GM23338 (cell line): Measurements from ENCODE around the gene OR4P4. TPM values are rescaled to one million over a fixed set of nuclear protein-coding genes. Genes with fewer than 3 reads are reported as not detected.

Experiments
- ATAC-seq: fragments of 200-7000 bp; cut with Tn5 transposase; 3 replicates; pipeline ENCODE4 v1.9.1; 2020
- DNase-seq: peaks from one replicate; pipeline ENCODE4 v3.0.0-alpha.2; 2015; ENCODE audit warnings: low spot score
- H2AFZ ChIP-seq: fragments of 200-600 bp; sonication (generic); 2 replicates; pipeline ENCODE4 v1.8.0; 2016; ENCODE audit warnings: antibody characterized with exemption, mild to moderate bottlenecking, moderate library complexity
- H3F3A ChIP-seq: fragments of 200-600 bp; sonication (generic); replicated peaks from 2 replicates; pipeline ENCODE4 v1.8.0; 2017; ENCODE audit warnings: antibody characterized with exemption, mixed run types, low read depth
- H3K27ac ChIP-seq: fragments of 200-600 bp; sonication (generic); 2 replicates; pipeline ENCODE4 v1.6.1; 2016; ENCODE audit warnings: low read depth
- H3K27me3 ChIP-seq: fragments of 200-600 bp; sonication (generic); 2 replicates; pipeline ENCODE4 v1.8.0; 2016; ENCODE audit warnings: mild to moderate bottlenecking, mixed run types, moderate library complexity; ENCODE audit not compliant: insufficient read depth
- H3K36me3 ChIP-seq: fragments of 200-600 bp; sonication (generic); 2 replicates; pipeline ENCODE4 v1.8.0; 2016; ENCODE audit warnings: mild to moderate bottlenecking; ENCODE audit not compliant: insufficient read depth
- H3K4me1 ChIP-seq: fragments of 200-600 bp; sonication (generic); 2 replicates; pipeline ENCODE4 v1.8.0; 2016; ENCODE audit warnings: mild to moderate bottlenecking, moderate library complexity; ENCODE audit not compliant: insufficient read depth
- H3K4me2 ChIP-seq: fragments of 200-600 bp; sonication (generic); 2 replicates; pipeline ENCODE4 v1.7.1; 2017; ENCODE audit warnings: mixed run types
- H3K4me3 ChIP-seq: fragments of 200-600 bp; sonication (generic); 2 replicates; pipeline ENCODE4 v1.6.1; 2016; ENCODE audit warnings: mixed run types
- H3K79me2 ChIP-seq: fragments of 200-600 bp; sonication (generic); replicated peaks from 2 replicates; pipeline ENCODE4 v1.8.0; 2017; ENCODE audit warnings: mild to moderate bottlenecking; ENCODE audit not compliant: insufficient read depth
- H3K9me2 ChIP-seq: fragments of 200-600 bp; sonication (generic); 2 replicates; pipeline ENCODE4 v1.8.0; 2017; ENCODE audit not compliant: insufficient read depth
- H4K20me1 ChIP-seq: fragments of 200-600 bp; sonication (generic); replicated peaks from 2 replicates; pipeline ENCODE4 v1.8.0; 2017; ENCODE audit warnings: mild to moderate bottlenecking; ENCODE audit not compliant: insufficient read depth
- H3K27ac Mint-ChIP-seq: 2 replicates; pipeline ENCODE4 v1.8.0; 2020; ENCODE audit warnings: inconsistent platforms, mild to moderate bottlenecking, moderate library complexity, mixed read lengths
- H3K27me3 Mint-ChIP-seq: 3 replicates; pipeline ENCODE4 v1.8.0; 2022; ENCODE audit warnings: low read depth, mild to moderate bottlenecking, moderate library complexity, mixed read lengths, inconsistent platforms; ENCODE audit not compliant: insufficient read depth, poor library complexity
- H3K36me3 Mint-ChIP-seq: 3 replicates; pipeline ENCODE4 v1.8.0; 2021; ENCODE audit warnings: low read depth, mild to moderate bottlenecking, inconsistent platforms, moderate library complexity, mixed read lengths
- H3K4me1 Mint-ChIP-seq: 3 replicates; pipeline ENCODE4 v1.8.0; 2020; ENCODE audit warnings: mild to moderate bottlenecking, inconsistent platforms, mixed read lengths
- H3K4me3 Mint-ChIP-seq: 3 replicates; pipeline ENCODE4 v1.8.0; 2021; ENCODE audit warnings: moderate library complexity, mild to moderate bottlenecking, inconsistent platforms, mixed read lengths
- H3K9me3 Mint-ChIP-seq: 3 replicates; pipeline ENCODE4 v1.8.0; 2020; ENCODE audit warnings: moderate library complexity, mild to moderate bottlenecking, inconsistent platforms, mixed read lengths
- CREB1 ChIP-seq: fragments of 250-450 bp; sonication (Bioruptor Pico); IDR thresholded peaks from 2 replicates; pipeline ENCODE4 v1.5.0; 2020; ENCODE audit warnings: low read depth, mild to moderate bottlenecking, moderate library complexity
- CTCF ChIP-seq, 2 experiments: fragments of 200-600 bp in 1 of 2; sonication (generic) in 1 of 2; conservative IDR thresholded peaks; 2 replicates each; pipeline versions ENCODE4 v1.5.1 to v1.6.1; 2016 to 2017; ENCODE audit warnings: antibody characterized with exemption in 2 of 2, low read depth in 2 of 2, mild to moderate bottlenecking in 2 of 2, moderate library complexity in 1 of 2
- ETS1 ChIP-seq: IDR thresholded peaks from 2 replicates; pipeline ENCODE4 v1.6.1; 2016; ENCODE audit warnings: antibody characterized with exemption
- EZH2 ChIP-seq: fragments of 200-600 bp; sonication (generic); IDR thresholded peaks from one replicate; pipeline ENCODE4 v1.8.0; 2017; ENCODE audit warnings: antibody characterized with exemption, mild to moderate bottlenecking, low read depth; ENCODE audit not compliant: unreplicated experiment
- EZH2phosphoT487 ChIP-seq: fragments of 200-600 bp; sonication (generic); IDR thresholded peaks from one replicate; pipeline ENCODE4 v1.8.1; 2018; ENCODE audit warnings: antibody characterized with exemption; ENCODE audit not compliant: unreplicated experiment
- JUNB ChIP-seq: IDR thresholded peaks from one replicate; pipeline ENCODE4 v1.6.1; 2016; ENCODE audit warnings: antibody characterized with exemption; ENCODE audit not compliant: unreplicated experiment
- NANOG ChIP-seq: IDR thresholded peaks from 2 replicates; pipeline ENCODE4 v1.6.1; 2016; ENCODE audit warnings: antibody characterized with exemption, borderline replicate concordance
- POLR2AphosphoS5 ChIP-seq: IDR thresholded peaks from 2 replicates; pipeline ENCODE4 v1.6.1; 2016; ENCODE audit warnings: antibody characterized with exemption, low read depth
- STAT1 ChIP-seq: IDR thresholded peaks from one replicate; pipeline ENCODE4 v1.6.1; 2016; ENCODE audit warnings: antibody characterized with exemption; ENCODE audit not compliant: unreplicated experiment
- ZNF114 ChIP-seq: fragments of 250-450 bp; sonication (Bioruptor Pico); IDR thresholded peaks from 2 replicates; pipeline ENCODE4 v1.5.0; 2020; ENCODE audit warnings: mild to moderate bottlenecking, moderate library complexity
- ZNF331 ChIP-seq: fragments of 250-450 bp; sonication (Bioruptor Pico); IDR thresholded peaks from 2 replicates; pipeline ENCODE4 v1.5.0; 2020; ENCODE audit warnings: low read depth, mild to moderate bottlenecking, moderate library complexity
- ZNF462 ChIP-seq: fragments of 250-450 bp; sonication (Bioruptor Pico); IDR thresholded peaks from 2 replicates; pipeline ENCODE4 v1.5.0; 2020; ENCODE audit warnings: mild to moderate bottlenecking, moderate library complexity
- polyA plus RNA-seq: library from polyadenylated mRNA; unstranded; fragments of >200 nt; fragmentation: Nextera tagmentation; extraction: Ambion mirVana; gene quantifications from 2 replicates; pipeline ENCODE4 v1.2.1, GENCODE V29; 2016
- total RNA-seq: library from RNA; depleted of rRNA; stranded (reverse); fragments of >200 nt; shearing (Covaris generic); gene quantifications from 2 replicates; pipeline ENCODE4 v1.2.3, GENCODE V29; 2014
- TF ChIP-seq, protein P1 (sequence below): IDR thresholded peaks from one replicate; pipeline ENCODE4 v1.6.1; 2018; ENCODE audit warnings: antibody characterized with exemption; ENCODE audit not compliant: unreplicated experiment

Gene OR4P4
- total and polyA plus RNA-seq, 2 experiments from 2014 or later: not detected

DNA sequence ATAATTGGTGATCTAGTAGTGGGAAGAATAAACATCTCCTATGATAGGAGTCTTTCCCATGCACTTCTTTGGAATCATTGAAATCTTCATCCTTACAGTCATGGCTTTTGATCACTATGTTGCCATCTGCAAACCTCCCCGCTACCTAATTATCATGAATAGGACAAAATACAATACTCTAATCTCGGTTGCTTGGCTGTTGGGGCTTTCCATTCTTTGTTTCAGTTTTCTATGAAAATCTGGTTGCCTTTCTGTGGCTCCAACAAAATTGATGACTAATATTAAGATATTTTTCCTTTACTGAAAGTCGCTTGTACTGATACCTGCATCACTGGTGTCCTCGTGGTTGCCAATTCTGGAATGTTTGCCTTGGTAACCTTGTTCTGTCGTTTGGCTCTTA is 38.9 kb downstream of the OR4P4 start:
- Histone ChIP-seq H3K27me3 (no peaks in the 10 kb centered on the region), H4K20me1 (no peaks in the 10 kb centered on the region), H2AFZ (no peak overlapping the region), H3F3A (no peaks in the 10 kb centered on the region), H3K4me1 (no peaks in the 10 kb centered on the region), H3K27ac (no peak overlapping the region), H3K36me3 (peaks cover 6% of the 10 kb centered on the region), H3K4me3 (no peak overlapping the region), H3K4me2 (no peak overlapping the region), H3K9me2 (no peaks in the 10 kb centered on the region), H3K79me2 (no peaks in the 10 kb centered on the region)
- no peak for TF ChIP-seq CTCF (conservative IDR thresholded peaks at IDR 0.05; ENCODE audit: low read depth in 2 of 2)
- TF ChIP-seq NANOG: no peak
- no peak for TF ChIP-seq JUNB
- no peak for TF ChIP-seq EZH2phosphoT487
- no peak for TF ChIP-seq ZNF114
- TF ChIP-seq EZH2: no peak
- no peak for TF ChIP-seq POLR2AphosphoS5
- no peak for TF ChIP-seq CREB1 (CRISPR knock-in tag)
- TF ChIP-seq ETS1: no peak
- TF ChIP-seq ZNF462 (CRISPR knock-in tag): no peak
- no peak for TF ChIP-seq STAT1
- TF ChIP-seq ZNF331 (CRISPR knock-in tag): no peak
- TF ChIP-seq, protein P1, sequence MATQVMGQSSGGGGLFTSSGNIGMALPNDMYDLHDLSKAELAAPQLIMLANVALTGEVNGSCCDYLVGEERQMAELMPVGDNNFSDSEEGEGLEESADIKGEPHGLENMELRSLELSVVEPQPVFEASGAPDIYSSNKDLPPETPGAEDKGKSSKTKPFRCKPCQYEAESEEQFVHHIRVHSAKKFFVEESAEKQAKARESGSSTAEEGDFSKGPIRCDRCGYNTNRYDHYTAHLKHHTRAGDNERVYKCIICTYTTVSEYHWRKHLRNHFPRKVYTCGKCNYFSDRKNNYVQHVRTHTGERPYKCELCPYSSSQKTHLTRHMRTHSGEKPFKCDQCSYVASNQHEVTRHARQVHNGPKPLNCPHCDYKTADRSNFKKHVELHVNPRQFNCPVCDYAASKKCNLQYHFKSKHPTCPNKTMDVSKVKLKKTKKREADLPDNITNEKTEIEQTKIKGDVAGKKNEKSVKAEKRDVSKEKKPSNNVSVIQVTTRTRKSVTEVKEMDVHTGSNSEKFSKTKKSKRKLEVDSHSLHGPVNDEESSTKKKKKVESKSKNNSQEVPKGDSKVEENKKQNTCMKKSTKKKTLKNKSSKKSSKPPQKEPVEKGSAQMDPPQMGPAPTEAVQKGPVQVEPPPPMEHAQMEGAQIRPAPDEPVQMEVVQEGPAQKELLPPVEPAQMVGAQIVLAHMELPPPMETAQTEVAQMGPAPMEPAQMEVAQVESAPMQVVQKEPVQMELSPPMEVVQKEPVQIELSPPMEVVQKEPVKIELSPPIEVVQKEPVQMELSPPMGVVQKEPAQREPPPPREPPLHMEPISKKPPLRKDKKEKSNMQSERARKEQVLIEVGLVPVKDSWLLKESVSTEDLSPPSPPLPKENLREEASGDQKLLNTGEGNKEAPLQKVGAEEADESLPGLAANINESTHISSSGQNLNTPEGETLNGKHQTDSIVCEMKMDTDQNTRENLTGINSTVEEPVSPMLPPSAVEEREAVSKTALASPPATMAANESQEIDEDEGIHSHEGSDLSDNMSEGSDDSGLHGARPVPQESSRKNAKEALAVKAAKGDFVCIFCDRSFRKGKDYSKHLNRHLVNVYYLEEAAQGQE: no peak
- Mint-ChIP-seq H3K27ac (no peak overlapping the region), H3K4me3 (no peak overlapping the region), H3K4me1 (no peaks in the 10 kb centered on the region), H3K9me3 (peaks cover 75% of the 10 kb centered on the region), H3K36me3 (peaks cover 5% of the 10 kb centered on the region; the same call in 1 of the 3 replicates), H3K27me3 (no peaks in the 10 kb centered on the region)
- ATAC-seq (no peak), DNase-seq (no peak)
